ENCODE measurements around the gene GGCT.

GRCh38 chr7:30459591-30460245 lies 44.9 kb downstream of the GGCT start:
- TF ChIP-seq SALL2 (tag by site-specific recombination; IDR thresholded peaks at IDR 0.05; ENCODE audit: borderline replicate concordance) (no peak), ZNF184 (tag by site-specific recombination; IDR thresholded peaks at IDR 0.05) (no peak), ATF2 (tag by site-specific recombination; IDR thresholded peaks at IDR 0.05; ENCODE audit: low read depth) (no peak)
- TF ChIP-seq, protein P1, sequence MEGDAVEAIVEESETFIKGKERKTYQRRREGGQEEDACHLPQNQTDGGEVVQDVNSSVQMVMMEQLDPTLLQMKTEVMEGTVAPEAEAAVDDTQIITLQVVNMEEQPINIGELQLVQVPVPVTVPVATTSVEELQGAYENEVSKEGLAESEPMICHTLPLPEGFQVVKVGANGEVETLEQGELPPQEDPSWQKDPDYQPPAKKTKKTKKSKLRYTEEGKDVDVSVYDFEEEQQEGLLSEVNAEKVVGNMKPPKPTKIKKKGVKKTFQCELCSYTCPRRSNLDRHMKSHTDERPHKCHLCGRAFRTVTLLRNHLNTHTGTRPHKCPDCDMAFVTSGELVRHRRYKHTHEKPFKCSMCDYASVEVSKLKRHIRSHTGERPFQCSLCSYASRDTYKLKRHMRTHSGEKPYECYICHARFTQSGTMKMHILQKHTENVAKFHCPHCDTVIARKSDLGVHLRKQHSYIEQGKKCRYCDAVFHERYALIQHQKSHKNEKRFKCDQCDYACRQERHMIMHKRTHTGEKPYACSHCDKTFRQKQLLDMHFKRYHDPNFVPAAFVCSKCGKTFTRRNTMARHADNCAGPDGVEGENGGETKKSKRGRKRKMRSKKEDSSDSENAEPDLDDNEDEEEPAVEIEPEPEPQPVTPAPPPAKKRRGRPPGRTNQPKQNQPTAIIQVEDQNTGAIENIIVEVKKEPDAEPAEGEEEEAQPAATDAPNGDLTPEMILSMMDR (tag by site-specific recombination; IDR thresholded peaks at IDR 0.05), result no peak
